Upper lobe of right lung (tissue), 1 donor: ENCODE results near the gene POLR2L. TPM values are rescaled to one million over a fixed set of nuclear protein-coding genes. Genes with fewer than 3 reads are reported as not detected.

Experiments
- ATAC-seq: fragments of 200-7000 bp; cut with Tn5 transposase; one replicate; pipeline ENCODE4 v1.9.1; 2020; ENCODE audit warnings: mild to moderate bottlenecking, moderate library complexity
- DNase-seq: peaks from one replicate; pipeline ENCODE4 v3.0.0-alpha.2; 2020
- H3K27ac ChIP-seq: fragments of 200-600 bp; one replicate; pipeline ENCODE4 v1.8.0; 2022
- H3K27me3 ChIP-seq: fragments of 200-600 bp; one replicate; pipeline ENCODE4 v1.8.0; 2022; ENCODE audit warnings: mild to moderate bottlenecking
- H3K36me3 ChIP-seq: fragments of 200-600 bp; one replicate; pipeline ENCODE4 v1.8.0; 2022
- H3K4me1 ChIP-seq: fragments of 200-600 bp; one replicate; pipeline ENCODE4 v1.8.0; 2022
- H3K4me3 ChIP-seq: fragments of 200-600 bp; one replicate; pipeline ENCODE4 v1.8.0; 2022; ENCODE audit warnings: mild to moderate bottlenecking
- H3K9me3 ChIP-seq: fragments of 200-600 bp; one replicate; pipeline ENCODE4 v1.8.0; 2022
- intact Hi-C: fragments of 100-400 bp; cut with DNase I; formaldehyde crosslinking; loops from one replicate; pipeline ENCODE4 v1.11.0; 2022
- total RNA-seq: library from RNA; stranded (reverse); fragmentation: NEBNext Ultra II Directional; extraction: Animal tissue kit (Norgen Biotek cat#: 25700); gene quantifications from one replicate; pipeline ENCODE4 v1.2.1, GENCODE V29; 2021
- TF ChIP-seq, protein P1 (sequence below): fragments of 200-600 bp; IDR thresholded peaks from one replicate; pipeline ENCODE4 v1.8.0; 2022; ENCODE audit warnings: antibody characterized with exemption
- donor health status: DM: no; HTN: yes; CAD: no; lungs with severe emphysema.

The POLR2L gene
- total RNA-seq, 1 donor from 2014 or later, result 138 TPM

GRCh38 chr11:877565-877964 lies 35.2 kb upstream of the POLR2L start:
- Histone ChIP-seq H3K4me3 (no peak overlapping the region), H3K27ac (no peak overlapping the region), H3K27me3 (no peaks in the 10 kb centered on the region), H3K9me3 (no peaks in the 10 kb centered on the region), H3K4me1 (no peaks in the 10 kb centered on the region), H3K36me3 (no peaks in the 10 kb centered on the region)
- DNase-seq (no peak), ATAC-seq (no peak)
- TF ChIP-seq, protein P1, sequence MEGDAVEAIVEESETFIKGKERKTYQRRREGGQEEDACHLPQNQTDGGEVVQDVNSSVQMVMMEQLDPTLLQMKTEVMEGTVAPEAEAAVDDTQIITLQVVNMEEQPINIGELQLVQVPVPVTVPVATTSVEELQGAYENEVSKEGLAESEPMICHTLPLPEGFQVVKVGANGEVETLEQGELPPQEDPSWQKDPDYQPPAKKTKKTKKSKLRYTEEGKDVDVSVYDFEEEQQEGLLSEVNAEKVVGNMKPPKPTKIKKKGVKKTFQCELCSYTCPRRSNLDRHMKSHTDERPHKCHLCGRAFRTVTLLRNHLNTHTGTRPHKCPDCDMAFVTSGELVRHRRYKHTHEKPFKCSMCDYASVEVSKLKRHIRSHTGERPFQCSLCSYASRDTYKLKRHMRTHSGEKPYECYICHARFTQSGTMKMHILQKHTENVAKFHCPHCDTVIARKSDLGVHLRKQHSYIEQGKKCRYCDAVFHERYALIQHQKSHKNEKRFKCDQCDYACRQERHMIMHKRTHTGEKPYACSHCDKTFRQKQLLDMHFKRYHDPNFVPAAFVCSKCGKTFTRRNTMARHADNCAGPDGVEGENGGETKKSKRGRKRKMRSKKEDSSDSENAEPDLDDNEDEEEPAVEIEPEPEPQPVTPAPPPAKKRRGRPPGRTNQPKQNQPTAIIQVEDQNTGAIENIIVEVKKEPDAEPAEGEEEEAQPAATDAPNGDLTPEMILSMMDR, result no peak
- intact Hi-C loops, result no loop called here

DNA sequence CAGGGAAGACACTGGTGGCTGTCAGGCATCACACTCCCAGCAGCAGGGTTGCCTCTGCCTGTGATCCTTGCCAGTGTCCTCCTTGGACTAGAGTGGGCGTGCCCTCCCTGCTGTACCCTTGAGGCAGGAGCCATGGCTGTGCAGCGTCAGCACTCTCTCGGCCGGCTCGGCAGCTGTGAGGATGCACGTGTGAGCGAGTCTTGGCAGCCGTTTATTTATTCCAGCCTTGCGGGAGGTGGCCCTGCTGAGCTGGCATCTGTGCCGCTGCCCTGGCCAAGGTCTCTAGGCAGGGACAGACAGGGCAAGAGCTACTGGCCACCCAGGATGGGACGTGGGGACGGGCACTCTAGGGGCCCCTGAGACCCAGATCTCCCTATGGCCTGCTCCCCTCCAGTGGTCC lies 34.2 kb upstream of the POLR2L start:
- Histone ChIP-seq H3K27ac (no peak overlapping the region), H3K36me3 (no peaks in the 10 kb centered on the region), H3K4me3 (no peak overlapping the region), H3K4me1 (no peaks in the 10 kb centered on the region), H3K27me3 (no peaks in the 10 kb centered on the region), H3K9me3 (no peaks in the 10 kb centered on the region)
- DNase-seq (no peak), ATAC-seq (no peak)
- TF ChIP-seq, protein P1, result no peak
- intact Hi-C loops, result no loop called here

DNA sequence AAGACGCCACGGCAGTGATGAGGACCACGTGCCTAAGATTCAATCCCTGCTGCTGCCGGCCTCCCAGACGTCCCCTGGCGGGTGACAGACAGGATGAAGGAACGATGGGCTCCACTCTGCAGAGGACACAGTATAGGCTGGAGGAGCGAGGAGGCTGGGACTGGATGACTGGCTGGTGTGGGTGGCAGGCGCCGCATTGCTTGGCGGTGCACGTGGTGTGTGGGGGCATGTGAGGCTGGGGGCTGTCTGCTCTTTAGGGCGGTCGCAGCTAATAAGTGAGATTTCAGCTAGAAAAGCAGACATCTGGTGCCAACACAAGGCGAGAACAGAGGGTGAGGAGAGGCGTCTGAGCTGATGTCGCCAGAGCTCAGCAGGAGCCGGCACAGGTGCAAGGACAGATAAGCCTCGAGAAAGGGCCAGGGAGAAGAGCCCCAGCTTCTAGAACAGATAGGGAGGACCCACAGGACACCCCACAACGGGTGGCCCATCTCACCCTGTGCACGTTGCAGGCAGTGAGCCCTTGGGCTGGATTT lies 33.5 kb upstream of the POLR2L start:
- H3K27me3 ChIP-seq, result no peaks in the 10 kb centered on the region
- no peak overlapping the region for H3K4me3 ChIP-seq
- H3K27ac ChIP-seq, result no peak overlapping the region
- ATAC-seq (no peak), DNase-seq (no peak)
- H3K9me3 ChIP-seq, result no peaks in the 10 kb centered on the region
- TF ChIP-seq, protein P1, result no peak
- no peaks in the 10 kb centered on the region for H3K4me1 ChIP-seq
- no peaks in the 10 kb centered on the region for H3K36me3 ChIP-seq
- intact Hi-C loops, result no loop called here

DNA sequence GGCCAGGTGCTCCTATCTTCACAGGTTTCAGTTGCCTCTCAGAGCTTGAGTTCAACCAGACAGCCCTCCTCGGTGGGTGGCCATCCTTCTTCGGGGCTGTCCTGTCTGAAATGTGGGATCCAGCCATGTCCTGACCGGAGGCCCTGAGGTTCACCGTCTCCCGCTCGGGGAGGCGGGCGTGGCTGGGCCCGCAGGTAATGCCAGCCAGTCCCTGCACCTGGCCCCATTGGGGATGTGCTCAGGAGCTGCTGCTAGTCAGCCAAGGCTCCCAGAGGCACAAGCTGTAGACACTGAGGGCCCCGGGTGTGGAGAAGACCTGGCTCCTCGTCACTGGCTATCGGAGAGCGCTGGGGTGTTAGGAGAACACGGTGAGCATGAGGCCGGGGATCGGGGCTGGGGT lies 32.9 kb upstream of the POLR2L start:
- no peaks in the 10 kb centered on the region for H3K4me1 ChIP-seq
- ATAC-seq (no peak), DNase-seq (no peak)
- no peaks in the 10 kb centered on the region for H3K27me3 ChIP-seq
- no peaks in the 10 kb centered on the region for H3K36me3 ChIP-seq
- intact Hi-C loops, result no loop called here
- no peak overlapping the region for H3K27ac ChIP-seq
- H3K4me3 ChIP-seq, result no peak overlapping the region
- no peaks in the 10 kb centered on the region for H3K9me3 ChIP-seq
- TF ChIP-seq, protein P1, result no peak

GRCh38 chr11:873706-874105 lies 31.4 kb upstream of the POLR2L start:
- no peaks in the 10 kb centered on the region for H3K9me3 ChIP-seq
- H3K27ac ChIP-seq, result no peak overlapping the region
- TF ChIP-seq, protein P1, result no peak
- no peaks in the 10 kb centered on the region for H3K36me3 ChIP-seq
- ATAC-seq, result no peak
- intact Hi-C loops, result no loop called here
- no peak for DNase-seq
- no peak overlapping the region for H3K4me3 ChIP-seq
- H3K27me3 ChIP-seq, result no peaks in the 10 kb centered on the region
- no peaks in the 10 kb centered on the region for H3K4me1 ChIP-seq

DNA sequence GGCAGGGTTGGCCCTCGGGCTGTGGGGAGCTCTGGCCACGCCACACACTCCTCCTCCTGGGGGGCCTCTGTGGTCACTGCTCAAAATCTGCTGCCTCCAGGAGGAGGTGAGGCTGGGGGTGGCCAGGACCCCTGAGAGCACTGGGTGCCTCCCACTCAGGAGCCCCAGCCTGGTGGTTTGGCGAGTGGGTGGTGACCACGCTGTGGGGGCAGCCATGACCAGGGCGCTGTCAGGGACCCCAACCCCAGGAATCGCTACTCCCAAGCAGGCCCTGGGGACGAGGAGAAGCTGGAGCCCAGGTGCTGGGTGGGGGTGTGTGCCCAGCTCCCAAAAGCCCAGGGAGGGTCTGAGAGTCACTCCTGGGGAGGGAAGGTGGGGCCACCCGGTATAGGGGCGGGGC lies 30.5 kb upstream of the POLR2L start:
- H3K36me3 ChIP-seq, result no peaks in the 10 kb centered on the region
- TF ChIP-seq, protein P1, result no peak
- intact Hi-C loops, result no loop called here
- ATAC-seq (no peak), DNase-seq (no peak)
- H3K4me3 ChIP-seq, result no peak overlapping the region
- no peak overlapping the region for H3K27ac ChIP-seq
- no peaks in the 10 kb centered on the region for H3K27me3 ChIP-seq
- no peaks in the 10 kb centered on the region for H3K4me1 ChIP-seq
- H3K9me3 ChIP-seq, result no peaks in the 10 kb centered on the region
